NCI-H748 (cell line): ENCODE data around the gene TCEANC.
A peak's percentile ranks its signal among the peaks of the same experiment; 100 is the strongest.
"Not testable (repeated sequence)": the region's sequence is repeated elsewhere in the genome, so short reads cannot be mapped to it uniquely, and the experiment has no call there.

Experiments used
- DNase-seq: peaks from one replicate; lab custom pipeline; 2025; ENCODE audit not compliant: unreplicated experiment; lab: John Stamatoyannopoulos, UW

The TCEANC gene

DNA sequence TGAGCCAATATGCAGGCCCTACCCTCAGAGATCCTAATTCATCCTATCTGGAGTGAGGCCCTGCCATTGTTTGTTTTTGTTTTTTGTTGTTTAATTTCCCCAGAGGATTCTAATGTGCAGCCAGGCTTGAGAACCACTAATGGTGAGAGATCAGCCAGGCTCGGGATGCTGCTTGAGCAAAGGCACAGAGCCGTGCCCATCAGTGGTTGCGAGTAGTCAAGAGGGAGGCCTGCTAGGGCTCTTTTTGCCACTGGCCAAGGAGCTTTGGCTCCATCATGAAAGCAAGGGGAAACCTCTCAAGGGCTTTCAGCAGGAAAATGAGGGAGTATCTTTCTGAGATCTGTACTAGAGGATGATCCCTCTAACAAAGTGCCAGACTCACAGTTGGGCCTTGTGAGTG is 2.7 kb downstream of the TCEANC start:
- DNase-seq: no peak

DNA sequence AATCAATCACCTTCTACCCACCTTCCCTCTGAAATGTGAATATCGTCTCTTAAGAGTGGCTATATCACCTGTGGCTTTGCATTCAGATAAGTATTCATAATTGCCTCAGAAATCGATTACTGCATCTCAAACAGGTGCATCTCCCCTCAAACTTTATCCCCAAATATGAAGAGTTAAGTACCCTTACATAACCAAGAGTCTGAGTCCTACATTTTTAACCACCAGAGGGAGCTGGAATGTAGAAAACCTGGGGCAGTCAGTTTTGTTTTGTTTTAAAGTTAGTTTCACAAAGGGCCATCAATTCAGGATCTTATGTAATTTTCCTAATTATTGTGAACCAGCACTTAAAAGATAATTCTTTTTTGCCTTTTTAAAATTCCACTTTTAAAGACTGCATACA is 5.7 kb downstream of the TCEANC start:
- DNase-seq: peak; percentile 39

DNA sequence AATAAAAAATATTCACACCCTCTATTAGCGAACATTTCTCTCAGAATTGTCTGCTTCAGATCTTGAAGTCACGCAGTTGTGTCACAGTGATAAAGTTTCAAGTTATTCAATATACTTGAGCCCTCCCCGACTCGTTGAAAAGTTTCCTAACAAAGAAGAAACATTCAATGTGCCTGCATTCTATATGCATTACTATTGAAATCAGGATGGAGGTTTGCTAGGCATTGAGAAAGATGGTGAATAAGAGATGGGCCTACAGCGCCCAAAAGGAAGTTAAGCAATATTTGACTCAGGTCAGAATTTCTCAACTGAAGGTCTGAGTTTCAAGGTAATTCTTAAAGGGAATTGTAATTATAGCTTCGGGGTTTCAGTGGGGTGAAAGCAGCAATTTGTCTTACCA is 6.1 kb downstream of the TCEANC start:
- no peak for DNase-seq

DNA sequence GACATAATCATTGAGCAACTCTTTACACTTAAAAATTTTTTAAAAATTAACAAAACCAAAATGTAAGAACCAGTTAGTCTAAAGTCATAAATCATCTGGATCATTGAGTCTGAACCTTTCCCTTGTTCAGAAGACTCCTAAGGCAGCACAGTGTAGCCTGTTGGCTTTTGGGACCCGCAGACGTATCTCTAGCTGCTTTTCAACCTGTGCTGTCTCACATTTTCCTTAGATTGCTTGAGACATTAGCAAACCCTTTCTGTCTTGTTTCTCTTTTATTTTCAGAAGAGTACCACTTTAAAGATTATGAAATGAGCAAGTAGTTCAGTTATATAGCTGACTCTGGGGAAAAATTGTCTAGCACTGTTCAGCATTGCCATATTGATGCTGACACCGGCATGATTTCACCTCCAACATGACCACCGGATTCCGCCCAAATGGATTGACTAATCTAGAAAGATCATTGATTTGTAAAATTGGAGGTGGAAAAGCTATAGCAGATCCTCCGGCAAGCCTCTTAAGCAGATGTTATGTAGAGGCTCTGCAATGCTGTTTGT is 8.9 kb downstream of the TCEANC start:
- DNase-seq: no peak

DNA sequence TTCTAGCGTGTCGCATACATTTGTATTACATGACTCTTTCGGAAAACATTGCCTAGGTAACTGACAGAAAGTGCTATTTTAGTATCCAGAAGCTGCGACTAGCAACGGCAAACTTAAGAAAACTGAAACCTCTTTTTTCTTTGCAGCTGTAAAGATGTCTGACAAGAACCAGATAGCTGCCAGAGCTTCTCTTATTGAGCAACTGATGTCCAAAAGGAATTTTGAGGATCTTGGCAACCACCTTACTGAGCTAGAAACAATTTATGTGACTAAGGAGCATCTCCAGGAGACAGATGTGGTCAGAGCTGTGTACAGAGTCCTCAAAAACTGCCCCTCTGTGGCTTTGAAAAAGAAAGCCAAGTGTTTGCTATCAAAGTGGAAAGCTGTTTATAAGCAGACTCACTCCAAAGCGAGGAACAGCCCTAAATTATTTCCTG is 9.4 kb downstream of the TCEANC start:
- DNase-seq: no peak

DNA sequence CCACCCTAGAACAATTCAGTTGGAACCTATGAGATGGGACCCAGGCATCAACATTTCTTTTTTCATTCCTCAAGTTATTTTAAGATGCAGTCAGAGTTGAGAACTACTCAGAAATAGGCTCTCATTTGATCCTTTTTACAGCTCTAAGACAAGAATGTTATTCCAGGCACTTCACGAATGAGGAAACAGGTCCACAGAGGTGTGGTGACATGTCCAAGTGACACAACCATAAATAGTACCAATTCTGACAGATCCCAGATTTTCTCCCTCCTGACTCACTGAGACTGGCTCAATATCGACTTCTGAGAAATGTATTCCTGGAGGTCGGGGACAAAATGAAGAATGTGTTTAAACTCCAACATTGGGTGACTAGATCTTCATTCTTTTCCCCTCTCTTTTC is 11.1 kb downstream of the TCEANC start:
- no peak for DNase-seq

DNA sequence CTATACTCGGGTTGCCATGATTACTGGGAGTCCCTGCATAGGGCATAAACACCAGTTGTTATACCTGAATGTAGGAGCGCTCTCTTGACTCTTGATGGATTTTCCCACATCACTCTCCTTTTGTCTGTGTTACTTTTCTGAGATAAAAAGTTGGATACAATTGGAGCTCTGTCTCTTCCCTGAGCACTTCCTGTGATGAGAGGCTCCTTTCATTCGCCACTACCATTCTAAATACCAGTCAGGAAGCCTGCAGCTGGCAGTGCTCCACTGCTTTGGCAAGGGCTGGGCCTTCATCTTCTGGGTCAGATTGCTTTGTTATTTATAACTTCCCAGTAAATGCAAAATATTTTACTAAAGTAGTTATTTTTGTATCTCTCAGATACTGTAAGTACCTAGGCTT is 13.9 kb downstream of the TCEANC start:
- DNase-seq: no peak

DNA sequence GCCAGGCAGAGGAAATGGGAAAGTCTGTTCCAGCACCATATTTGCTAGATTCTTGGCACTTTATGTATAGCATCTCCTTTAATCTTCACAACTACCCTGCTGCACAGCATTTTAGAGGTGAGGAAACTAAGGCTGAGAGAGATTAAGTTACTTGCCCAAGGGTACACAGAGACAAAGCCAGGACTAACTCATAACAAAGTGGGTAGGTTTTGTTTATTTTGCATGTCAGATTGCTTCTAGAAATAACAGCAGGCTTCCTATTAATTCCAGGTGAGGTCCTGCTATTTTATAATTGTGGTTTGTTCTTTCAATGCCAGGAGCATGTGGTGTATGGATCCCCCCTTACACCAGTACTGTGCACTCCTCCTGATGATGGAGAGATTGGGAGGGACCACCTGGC is 15.0 kb downstream of the TCEANC start:
- peak; percentile 8 for DNase-seq

DNA sequence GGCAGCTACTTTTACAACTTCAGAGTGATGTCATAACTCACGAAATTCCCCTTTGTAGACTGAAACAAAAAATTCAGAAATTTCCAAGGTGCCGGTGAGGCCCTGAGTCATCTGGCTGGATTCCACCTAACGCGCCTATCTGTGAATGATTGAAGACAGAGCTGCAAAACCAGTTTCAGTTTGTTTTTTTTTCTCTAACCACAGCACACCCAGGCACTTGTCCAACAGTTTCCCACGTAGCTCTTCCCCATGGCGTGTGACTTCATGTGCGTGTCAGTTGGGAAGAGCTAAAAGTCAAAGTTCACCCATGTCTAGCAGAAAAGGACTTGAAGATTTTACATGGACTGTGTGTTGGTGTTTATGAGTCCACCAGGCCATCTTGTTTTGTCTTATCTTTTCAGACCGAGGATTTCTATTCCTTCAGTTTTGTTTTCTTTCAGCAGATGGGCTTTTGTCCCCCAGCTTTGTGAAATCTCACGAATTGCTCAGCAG is 16.4 kb downstream of the TCEANC start:
- DNase-seq: peak; percentile 25

DNA sequence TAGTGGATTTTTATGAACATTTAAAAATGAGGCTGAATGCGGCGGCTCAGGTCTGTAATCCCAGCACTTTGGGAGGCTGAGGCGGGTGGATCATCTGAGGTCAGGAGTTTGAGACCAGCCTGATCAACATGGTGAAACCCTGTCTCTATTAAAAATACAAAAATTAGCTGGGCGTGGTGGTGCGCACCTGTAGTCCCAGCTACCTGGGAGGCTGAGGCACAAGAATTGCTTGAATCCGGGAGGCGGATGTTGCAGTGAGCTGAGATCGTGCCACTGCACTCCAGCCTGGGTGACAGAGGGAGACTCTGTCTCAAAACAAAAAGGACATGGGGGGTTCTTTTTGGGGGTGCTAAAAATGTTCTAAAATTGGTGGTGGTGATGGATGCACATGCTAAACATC is 16.8 kb downstream of the TCEANC start:
- not testable (repeated sequence) for DNase-seq

DNA sequence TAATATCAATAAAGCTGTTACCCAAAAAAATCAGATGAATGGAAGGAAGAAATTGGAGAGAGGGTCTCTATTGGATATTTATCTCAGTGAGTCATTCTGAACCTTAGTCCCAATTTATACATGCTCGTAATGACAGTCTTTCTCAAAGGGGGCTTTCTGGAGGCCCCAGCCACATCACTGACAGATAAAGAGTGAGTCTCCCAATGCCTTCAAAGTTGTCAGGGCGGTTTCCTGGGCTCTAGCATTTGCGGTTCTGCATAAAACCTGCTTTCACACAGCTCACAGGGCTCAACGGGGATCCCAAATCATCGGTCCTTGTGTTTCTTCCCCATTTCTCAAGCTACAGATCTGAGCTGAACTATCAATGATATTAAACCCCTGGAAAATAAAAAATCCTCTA is 17.3 kb downstream of the TCEANC start:
- DNase-seq: no peak

DNA sequence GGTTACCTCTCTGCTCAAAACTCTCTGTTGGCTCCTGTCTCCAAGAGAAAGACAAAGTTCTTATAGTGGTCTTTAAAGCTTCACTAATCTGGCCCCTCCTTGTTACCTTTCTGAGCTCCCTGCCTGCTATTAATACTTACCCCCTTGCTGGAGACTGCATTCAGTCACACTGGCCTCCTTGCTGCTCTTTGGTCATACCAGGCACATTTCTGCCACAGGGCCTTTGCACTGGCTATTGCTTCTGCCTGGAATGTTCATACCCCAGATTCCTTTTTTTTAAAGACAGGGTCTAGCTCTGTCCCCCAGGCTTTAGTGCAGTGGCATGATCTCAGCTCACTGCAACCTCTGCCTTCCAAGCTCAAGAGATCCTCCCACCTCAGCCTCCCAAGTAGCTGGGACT is 20.1 kb downstream of the TCEANC start:
- DNase-seq: no peak

DNA sequence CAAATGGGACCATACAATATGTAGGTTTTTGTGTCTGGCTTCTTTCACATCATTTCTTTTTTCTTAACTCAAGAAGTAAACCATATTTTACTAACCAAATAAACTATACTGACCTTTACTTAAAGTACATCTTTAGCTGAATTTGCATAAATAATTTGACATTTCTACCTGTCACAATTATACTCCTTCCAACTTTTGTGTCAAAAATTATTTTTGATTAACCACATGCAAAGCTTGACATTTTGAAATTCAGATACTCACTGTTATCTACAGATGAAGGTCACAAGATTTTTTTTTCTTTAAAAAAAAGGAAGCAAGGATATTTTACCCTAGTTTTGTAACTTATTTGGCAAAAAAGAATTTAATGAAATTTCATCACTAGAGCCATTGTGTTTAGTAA is 23.9 kb downstream of the TCEANC start:
- no peak for DNase-seq

DNA sequence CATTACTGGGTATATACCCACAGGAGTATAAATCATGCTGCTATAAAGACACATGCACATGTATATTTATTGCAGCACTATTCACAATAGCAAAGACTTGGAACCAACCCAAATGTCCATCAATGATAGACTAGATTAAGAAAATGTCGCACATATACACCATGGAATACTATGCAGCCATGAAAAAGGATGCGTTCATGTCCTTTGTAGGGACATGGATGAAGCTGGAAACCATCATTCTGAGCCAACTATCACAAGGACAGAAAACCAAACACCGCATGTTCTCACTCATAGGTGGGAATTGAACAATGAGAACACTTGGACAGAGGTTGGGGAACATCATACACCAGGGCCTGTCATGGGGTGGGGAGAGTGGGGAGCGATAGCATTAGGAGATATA is 26.8 kb downstream of the TCEANC start:
- not testable (repeated sequence) for DNase-seq

DNA sequence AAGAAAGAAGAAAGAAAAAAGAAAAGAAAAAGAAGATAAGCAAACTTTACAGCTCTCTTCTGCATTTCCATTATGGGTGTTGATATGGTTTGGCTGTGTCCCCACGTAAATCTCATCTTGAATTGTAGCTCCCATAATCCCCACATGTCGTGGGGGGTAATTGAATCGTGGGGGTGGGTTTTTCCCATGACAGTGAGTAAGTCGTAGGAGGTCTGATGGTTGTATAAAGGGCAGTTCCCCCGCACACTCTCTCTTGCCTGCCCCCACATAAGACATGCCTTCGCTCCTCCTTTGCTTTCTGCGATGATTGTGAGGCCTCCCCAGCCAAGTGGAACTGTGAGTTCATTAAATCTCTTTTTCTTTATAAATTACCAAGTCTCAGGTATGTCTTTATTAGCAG is 28.7 kb downstream of the TCEANC start:
- DNase-seq: no peak

DNA sequence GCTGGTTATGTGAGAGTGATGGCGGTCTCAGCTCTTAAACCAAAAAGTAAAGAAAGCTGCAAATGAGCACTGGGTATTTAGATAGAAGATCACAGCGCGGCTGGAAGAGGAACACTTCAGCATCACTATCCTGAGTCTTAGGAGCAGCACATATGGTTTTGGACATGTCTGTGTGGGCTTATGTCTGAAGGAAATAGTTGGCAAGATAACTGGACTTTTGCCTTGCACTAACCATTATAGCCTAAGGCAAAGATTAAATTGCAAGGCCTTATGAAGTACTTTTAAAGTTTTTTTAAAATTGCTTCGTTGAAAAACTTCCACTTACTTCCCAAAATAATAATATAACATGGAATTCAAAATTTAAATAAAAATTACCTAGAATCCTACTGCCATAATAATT is 31.4 kb downstream of the TCEANC start:
- DNase-seq: no peak

DNA sequence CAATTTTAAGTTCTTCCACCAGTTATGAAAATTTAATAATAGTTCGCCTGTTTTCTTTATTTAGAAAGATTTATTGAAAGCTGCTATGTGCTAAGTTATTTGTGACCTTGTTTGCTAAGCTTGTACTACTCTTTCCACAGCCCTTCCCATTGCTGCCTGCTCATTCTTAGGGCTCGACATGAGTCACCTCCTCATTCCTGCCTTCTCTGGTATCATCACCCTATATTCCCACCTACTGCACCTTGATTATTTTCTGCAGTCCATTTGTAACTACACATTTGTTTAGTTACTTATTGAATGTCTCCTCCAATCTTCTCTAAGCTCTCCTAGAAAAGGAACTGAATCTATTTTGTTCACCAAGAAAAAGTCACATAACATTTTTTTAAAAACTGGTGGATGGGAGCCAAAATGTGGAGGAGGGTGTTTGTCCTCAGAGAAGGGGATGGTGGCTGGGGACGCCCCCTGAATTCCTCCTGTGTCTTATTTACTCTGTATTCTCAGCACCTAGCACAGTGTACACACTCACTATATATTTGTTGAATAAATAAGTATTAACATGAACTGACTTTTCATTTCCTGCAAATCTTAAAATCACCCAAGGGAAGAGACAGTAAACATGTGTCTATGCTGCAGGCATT is 32.3 kb downstream of the TCEANC start:
- no peak for DNase-seq

DNA sequence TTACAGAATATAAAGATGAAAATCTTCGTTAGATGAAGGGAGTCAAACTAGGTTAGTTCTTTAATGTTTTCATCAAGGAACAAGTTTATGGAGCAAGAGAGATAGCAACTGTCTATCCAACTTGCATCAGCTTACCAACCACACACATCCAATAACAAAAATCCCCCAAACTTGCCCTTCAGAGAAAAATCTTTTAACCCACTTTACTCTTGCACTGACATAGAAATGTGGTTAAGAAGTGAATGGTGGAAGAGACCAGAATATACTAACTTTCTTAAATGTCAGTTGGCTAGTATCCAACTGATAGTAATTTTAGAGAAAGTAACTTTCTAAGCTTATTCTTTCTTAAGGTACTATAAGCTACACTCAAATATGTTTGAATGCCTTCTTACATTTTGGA is 34.3 kb downstream of the TCEANC start:
- DNase-seq: no peak

DNA sequence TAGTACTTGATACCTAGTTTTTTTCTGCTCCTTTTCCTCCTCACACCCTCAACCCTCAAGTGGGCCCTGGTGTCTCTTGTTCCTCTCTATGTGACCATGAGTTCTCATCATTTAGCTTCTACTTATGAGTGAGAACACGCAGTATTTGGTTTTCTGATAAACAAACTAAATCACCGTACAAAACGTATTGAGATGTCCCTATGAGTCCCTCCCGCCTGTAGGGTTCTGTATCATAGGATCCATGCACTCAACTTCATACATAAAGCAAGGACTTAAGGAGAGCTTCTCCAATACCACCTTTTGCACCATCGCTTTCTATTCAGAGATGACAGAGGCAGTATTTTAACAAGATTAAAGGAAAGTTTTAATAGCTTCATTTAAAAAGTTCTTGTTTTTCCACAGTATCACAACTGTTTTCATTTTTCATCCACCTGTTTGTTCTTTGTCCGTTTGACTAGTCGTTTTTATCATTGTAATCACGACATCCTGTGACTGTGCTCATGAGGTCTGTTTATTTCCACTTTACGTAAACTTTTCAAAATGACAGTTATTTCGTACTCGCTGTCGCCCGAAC is 35.5 kb downstream of the TCEANC start:
- peak; percentile 8 for DNase-seq

DNA sequence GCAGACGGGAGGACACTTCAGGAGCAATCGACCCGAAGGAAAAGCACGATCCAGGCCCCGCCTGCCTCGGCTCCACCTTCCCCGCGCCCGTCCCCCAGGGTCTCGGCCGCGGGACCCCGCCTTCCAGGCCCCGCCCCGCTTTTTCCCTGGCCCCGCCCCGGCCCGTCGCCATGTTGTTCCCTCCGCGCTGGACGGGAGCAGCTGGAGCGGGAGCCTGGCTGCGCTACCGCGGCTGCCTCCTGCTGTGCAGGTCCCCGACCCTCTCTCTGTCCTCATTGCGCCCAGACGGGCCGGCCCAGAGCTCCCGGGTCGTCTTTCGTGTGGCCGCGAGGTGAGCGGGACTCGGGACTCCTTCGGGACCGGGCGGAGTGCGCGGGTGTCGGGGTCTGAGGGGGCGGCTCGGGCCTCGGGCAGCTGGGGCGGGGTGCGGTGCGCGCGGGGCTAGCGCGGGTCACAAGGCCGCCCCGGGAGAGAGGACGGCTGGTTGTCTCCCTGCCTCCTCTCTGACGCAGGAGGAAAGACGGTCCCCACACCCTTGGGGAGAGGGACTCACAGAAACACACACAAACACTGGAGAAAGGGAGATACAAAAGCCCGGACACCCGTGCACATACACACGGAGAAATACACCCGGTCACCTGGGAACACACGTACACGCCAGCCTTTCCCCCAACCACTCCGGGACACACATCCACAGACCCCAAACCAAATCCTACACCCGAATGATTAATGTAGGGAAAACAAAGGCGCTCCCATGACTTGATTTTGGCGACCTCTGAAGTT is 36.2 kb downstream of the TCEANC start, which contains the start of gene RAB9A:
RAB9A (plus strand) TSS at position 171 of the 783 bp plus-strand sequence. CDS start 19,619 bp downstream, outside the sequence.
- peak; percentile 80 for DNase-seq

DNA sequence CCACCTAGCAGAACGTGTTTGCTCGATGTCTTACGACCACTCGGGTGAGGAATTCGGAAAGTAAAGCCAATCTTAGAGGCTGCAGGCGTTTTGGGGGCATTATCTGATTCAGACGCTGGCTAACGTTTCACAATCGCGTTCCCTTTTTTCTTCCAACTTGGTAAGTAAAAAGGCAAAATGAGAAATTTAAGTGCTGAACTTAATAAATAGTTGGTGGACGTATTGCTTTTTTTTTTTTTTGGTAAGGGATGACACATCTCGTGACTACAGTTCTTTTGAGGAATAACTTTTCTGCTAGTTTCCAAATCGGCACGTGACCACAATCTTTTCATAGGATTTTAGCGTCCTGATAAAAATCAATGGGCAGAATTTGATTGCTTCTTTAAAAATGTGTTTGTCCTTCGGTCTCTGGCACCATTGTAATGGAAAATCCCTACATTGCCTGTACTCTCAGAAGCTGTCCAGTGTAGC is 36.8 kb downstream of the TCEANC start:
- DNase-seq: peak; percentile 40

DNA sequence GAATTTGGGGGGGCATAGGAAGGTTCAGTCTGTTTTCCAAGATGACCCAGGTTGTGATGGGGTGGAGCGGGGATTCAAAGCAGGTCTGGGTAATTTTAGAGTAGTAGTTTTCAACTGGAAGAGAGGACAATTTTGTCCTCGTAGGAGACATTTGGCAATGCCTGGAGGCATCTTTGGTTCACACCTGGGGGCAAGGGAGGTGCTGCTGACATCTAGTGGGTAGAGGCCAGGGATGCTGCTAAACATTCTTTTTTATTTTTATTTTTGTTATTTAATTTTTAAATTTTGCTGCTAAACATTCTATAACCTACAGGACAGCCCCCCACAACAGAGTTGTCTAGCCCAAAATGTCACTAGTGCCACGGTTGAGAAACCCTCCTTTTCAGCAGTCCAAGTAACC is 37.9 kb downstream of the TCEANC start:
- no peak for DNase-seq
